ENCODE results near the gene TMEM209.
"Not testable (repeated sequence)": the region's sequence is repeated elsewhere in the genome, so short reads cannot be mapped to it uniquely, and the experiment has no call there.

TMEM209 gene

DNA sequence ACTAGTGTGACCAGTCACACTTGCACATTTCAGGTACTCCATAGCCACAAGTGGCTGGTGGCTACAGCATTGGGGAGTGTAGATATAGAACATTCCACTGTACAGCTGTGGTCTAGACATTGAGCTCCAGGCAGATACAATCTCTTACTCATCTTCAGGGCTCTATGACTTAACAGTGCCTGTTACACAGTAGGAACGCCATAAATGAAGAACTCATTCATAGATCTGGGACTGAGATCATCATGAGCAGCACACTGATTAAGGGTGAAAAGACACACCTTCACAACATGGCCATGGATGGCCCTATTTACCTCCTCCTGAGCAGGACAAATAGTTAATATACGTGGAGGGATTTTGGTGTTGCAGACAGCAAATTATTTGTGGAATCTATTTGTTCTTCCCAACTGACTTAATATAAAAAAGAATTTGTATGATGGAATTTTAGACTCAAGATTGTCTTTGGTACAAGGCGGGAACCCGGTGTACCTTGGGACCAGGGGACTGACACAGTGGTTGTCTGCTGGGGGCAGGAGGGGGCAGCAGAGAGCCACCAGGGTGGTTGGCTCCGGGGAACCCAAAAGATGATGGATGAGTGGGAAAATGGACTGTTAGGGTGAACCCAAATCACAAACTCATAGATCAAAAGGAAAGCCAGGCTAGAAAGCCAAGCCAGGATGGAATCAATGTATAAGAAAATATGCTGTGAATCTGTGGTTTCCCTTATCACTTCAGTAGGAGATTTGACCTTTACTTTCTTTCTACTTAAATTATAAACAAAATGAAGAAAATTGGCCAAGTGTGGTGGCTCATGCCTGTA lies 37.2 kb upstream of the TMEM209 start:
- Histone ChIP-seq H2AFZ (ENCODE audit: low read length) (peak overlapping the region; percentile 52; the same call in 1 of the 2 replicates), H3K4me3 (ENCODE audit: low read length, poor library complexity, severe bottlenecking) (no peak overlapping the region), H3K4me1 (ENCODE audit: insufficient read depth, low read length, poor library complexity, severe bottlenecking) (no peaks in the 10 kb centered on the region), H4K20me1 (ENCODE audit: insufficient read depth, low read length, poor library complexity, severe bottlenecking) (no peaks in the 10 kb centered on the region), H3K27me3 (ENCODE audit: insufficient read depth, low read length, poor library complexity, severe bottlenecking) (no peaks in the 10 kb centered on the region), H3K4me2 (ENCODE audit: low read depth, low read length, poor library complexity, severe bottlenecking) (peak overlapping the region; percentile 42), H3K9me3 (ENCODE audit: insufficient read depth, low read depth, low read length) (no peaks in the 10 kb centered on the region), H3K9me2 (replicated peaks; ENCODE audit: low read depth, low read length) (no peaks in the 10 kb centered on the region), H3K9ac (ENCODE audit: low read depth, low read length, poor library complexity, severe bottlenecking) (no peak overlapping the region), H3F3A (ENCODE audit: low read depth) (no peaks in the 10 kb centered on the region), H3K79me2 (ENCODE audit: insufficient read depth, low read length) (no peaks in the 10 kb centered on the region), H3K36me3 (ENCODE audit: insufficient read depth, low read length) (no peaks in the 10 kb centered on the region)
- no peak for TF ChIP-seq EZH2phosphoT487 (IDR thresholded peaks at IDR 0.05; ENCODE audit: borderline replicate concordance)
- TF ChIP-seq, protein P1, sequence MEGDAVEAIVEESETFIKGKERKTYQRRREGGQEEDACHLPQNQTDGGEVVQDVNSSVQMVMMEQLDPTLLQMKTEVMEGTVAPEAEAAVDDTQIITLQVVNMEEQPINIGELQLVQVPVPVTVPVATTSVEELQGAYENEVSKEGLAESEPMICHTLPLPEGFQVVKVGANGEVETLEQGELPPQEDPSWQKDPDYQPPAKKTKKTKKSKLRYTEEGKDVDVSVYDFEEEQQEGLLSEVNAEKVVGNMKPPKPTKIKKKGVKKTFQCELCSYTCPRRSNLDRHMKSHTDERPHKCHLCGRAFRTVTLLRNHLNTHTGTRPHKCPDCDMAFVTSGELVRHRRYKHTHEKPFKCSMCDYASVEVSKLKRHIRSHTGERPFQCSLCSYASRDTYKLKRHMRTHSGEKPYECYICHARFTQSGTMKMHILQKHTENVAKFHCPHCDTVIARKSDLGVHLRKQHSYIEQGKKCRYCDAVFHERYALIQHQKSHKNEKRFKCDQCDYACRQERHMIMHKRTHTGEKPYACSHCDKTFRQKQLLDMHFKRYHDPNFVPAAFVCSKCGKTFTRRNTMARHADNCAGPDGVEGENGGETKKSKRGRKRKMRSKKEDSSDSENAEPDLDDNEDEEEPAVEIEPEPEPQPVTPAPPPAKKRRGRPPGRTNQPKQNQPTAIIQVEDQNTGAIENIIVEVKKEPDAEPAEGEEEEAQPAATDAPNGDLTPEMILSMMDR (conservative IDR thresholded peaks at IDR 0.05; ENCODE audit: low read length): peak; percentile 99

DNA sequence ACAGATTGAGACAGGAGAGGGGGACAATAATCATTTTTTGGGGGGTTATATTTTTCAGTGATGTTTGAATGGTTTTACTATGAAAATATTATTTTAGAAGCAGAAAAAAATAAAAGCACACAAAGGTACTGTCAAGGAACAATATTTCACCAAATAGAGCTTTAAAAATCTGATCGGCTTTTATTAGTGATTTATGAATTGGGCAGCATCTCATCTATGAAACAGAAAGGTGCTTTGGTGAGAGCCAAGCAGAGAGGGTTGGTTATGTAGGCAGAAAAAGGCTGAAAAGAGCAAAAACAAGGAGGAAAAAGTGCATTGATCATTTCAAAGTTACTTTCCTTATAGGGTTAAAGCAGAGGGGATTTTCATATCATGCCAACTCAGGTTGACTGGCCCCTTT lies 35.0 kb upstream of the TMEM209 start:
- Histone ChIP-seq H3K36me3 (ENCODE audit: insufficient read depth, low read length) (no peaks in the 10 kb centered on the region), H3K4me1 (ENCODE audit: insufficient read depth, low read length, poor library complexity, severe bottlenecking) (no peaks in the 10 kb centered on the region), H2AFZ (ENCODE audit: low read length) (no peak overlapping the region), H3K4me3 (ENCODE audit: low read length, poor library complexity, severe bottlenecking) (no peak overlapping the region), H3K79me2 (ENCODE audit: insufficient read depth, low read length) (no peaks in the 10 kb centered on the region), H3K27me3 (ENCODE audit: insufficient read depth, low read length, poor library complexity, severe bottlenecking) (no peaks in the 10 kb centered on the region), H4K20me1 (ENCODE audit: insufficient read depth, low read length, poor library complexity, severe bottlenecking) (no peaks in the 10 kb centered on the region), H3F3A (ENCODE audit: low read depth) (no peaks in the 10 kb centered on the region), H3K9ac (ENCODE audit: low read depth, low read length, poor library complexity, severe bottlenecking) (no peak overlapping the region), H3K4me2 (ENCODE audit: low read depth, low read length, poor library complexity, severe bottlenecking) (no peak overlapping the region), H3K9me3 (ENCODE audit: insufficient read depth, low read depth, low read length) (no peaks in the 10 kb centered on the region), H3K9me2 (replicated peaks; ENCODE audit: low read depth, low read length) (no peaks in the 10 kb centered on the region)
- TF ChIP-seq, protein P1 (conservative IDR thresholded peaks at IDR 0.05; ENCODE audit: low read length): no peak
- TF ChIP-seq EZH2phosphoT487 (IDR thresholded peaks at IDR 0.05; ENCODE audit: borderline replicate concordance): no peak

DNA sequence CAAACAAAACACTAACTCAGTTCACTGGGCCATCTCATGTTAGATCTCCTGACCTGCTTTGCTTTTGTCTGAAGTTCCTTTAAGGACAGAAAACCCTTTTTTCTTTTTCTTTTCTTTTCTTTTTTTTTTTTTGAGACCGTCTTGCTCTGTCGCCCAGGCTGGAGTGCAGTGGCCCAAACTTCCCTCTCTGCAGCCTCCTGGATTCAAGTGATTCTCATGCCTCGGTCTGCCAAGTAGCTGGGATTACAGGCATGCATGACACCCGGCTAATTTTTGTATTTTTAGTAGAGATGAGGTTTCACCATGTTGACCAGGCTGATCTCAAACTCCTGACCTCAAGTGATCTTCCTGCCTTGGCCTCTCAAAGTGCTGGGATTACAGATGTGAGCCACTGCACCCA lies 31.2 kb upstream of the TMEM209 start:
- H3K27me3 ChIP-seq (ENCODE audit: insufficient read depth, low read length, poor library complexity, severe bottlenecking); H3K9me3 ChIP-seq (ENCODE audit: insufficient read depth, low read depth, low read length); H3K4me2 ChIP-seq (ENCODE audit: low read depth, low read length, poor library complexity, severe bottlenecking); H4K20me1 ChIP-seq (ENCODE audit: insufficient read depth, low read length, poor library complexity, severe bottlenecking); H3K4me3 ChIP-seq (ENCODE audit: low read length, poor library complexity, severe bottlenecking); H3K9ac ChIP-seq (ENCODE audit: low read depth, low read length, poor library complexity, severe bottlenecking); H2AFZ ChIP-seq (ENCODE audit: low read length); H3K9me2 ChIP-seq (replicated peaks; ENCODE audit: low read depth, low read length); H3K79me2 ChIP-seq (ENCODE audit: insufficient read depth, low read length); H3F3A ChIP-seq (ENCODE audit: low read depth); H3K36me3 ChIP-seq (ENCODE audit: insufficient read depth, low read length); H3K4me1 ChIP-seq (ENCODE audit: insufficient read depth, low read length, poor library complexity, severe bottlenecking): not testable (repeated sequence)

DNA sequence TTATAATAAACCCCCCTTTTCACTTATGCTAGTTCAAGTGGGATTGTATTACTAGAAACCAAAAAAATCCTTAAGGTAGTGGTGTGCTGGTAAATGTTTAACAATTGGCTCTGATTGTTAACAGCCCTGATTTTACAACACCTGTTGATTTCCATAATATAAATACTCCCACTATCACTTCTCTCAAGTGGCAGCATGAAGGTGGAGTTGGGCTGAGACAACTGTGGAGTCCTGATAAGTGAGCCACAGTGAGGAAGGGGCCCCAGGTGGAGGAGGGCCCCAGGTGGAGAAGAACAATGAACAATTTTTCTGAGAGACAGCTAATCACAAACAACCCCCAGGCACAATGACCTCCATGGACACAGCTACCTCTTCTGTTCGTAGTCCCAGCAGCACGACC lies 28.9 kb upstream of the TMEM209 start:
- H3F3A ChIP-seq (ENCODE audit: low read depth): no peaks in the 10 kb centered on the region
- no peaks in the 10 kb centered on the region for H3K4me1 ChIP-seq (ENCODE audit: insufficient read depth, low read length, poor library complexity, severe bottlenecking)
- no peak overlapping the region for H3K9ac ChIP-seq (ENCODE audit: low read depth, low read length, poor library complexity, severe bottlenecking)
- no peak overlapping the region for H3K4me2 ChIP-seq (ENCODE audit: low read depth, low read length, poor library complexity, severe bottlenecking)
- no peaks in the 10 kb centered on the region for H3K9me3 ChIP-seq (ENCODE audit: insufficient read depth, low read depth, low read length)
- H3K27me3 ChIP-seq (ENCODE audit: insufficient read depth, low read length, poor library complexity, severe bottlenecking): no peaks in the 10 kb centered on the region
- no peaks in the 10 kb centered on the region for H3K9me2 ChIP-seq (replicated peaks; ENCODE audit: low read depth, low read length)
- no peaks in the 10 kb centered on the region for H4K20me1 ChIP-seq (ENCODE audit: insufficient read depth, low read length, poor library complexity, severe bottlenecking)
- no peak overlapping the region for H3K4me3 ChIP-seq (ENCODE audit: low read length, poor library complexity, severe bottlenecking)
- no peaks in the 10 kb centered on the region for H3K79me2 ChIP-seq (ENCODE audit: insufficient read depth, low read length)
- H3K36me3 ChIP-seq (ENCODE audit: insufficient read depth, low read length): no peaks in the 10 kb centered on the region
- TF ChIP-seq, protein P1 (conservative IDR thresholded peaks at IDR 0.05; ENCODE audit: low read length): no peak
- TF ChIP-seq EZH2phosphoT487 (IDR thresholded peaks at IDR 0.05; ENCODE audit: borderline replicate concordance): no peak
- H2AFZ ChIP-seq (ENCODE audit: low read length): no peak overlapping the region
